K562 (cell line): ENCODE data around the gene RIMBP3C. TPM values are rescaled to one million over a fixed set of nuclear protein-coding genes. Genes with fewer than 3 reads are reported as not detected.
A peak's percentile ranks its signal among the peaks of the same experiment; 100 is the strongest.

Experiments
- BCOR ChIP-seq: fragments of 450-650 bp; IDR thresholded peaks from 2 replicates; pipeline ENCODE4 v1.6.1; 2016
- CREB3L1 ChIP-seq: fragments of 450-650 bp; IDR thresholded peaks from 2 replicates; pipeline ENCODE4 v1.6.1; 2014; ENCODE audit warnings: low read depth, mild to moderate bottlenecking, moderate library complexity, borderline replicate concordance
- CTCFL ChIP-seq: IDR thresholded peaks from 2 replicates; pipeline ENCODE4 v1.6.1; 2011; ENCODE audit warnings: borderline replicate concordance, low read depth, mild to moderate bottlenecking, moderate library complexity, low read length; ENCODE audit not compliant: insufficient read depth, poor library complexity, severe bottlenecking
- GATAD2B ChIP-seq: fragments of 450-650 bp; IDR thresholded peaks from 2 replicates; pipeline ENCODE4 v1.6.1; 2017; ENCODE audit warnings: mild to moderate bottlenecking, borderline replicate concordance
- HNRNPH1 ChIP-seq: fragments of 200-400 bp; formaldehyde crosslinking; optimal IDR thresholded peaks from 2 replicates; pipeline ENCODE3; 2017; ENCODE audit warnings: low read depth, mild to moderate bottlenecking, low read length, moderate library complexity
- MXD1 ChIP-seq: fragments of 250-450 bp; sonication (Bioruptor Pico); IDR thresholded peaks from 2 replicates; pipeline ENCODE4 v1.8.0; 2021; ENCODE audit warnings: borderline replicate concordance, mild to moderate bottlenecking, moderate library complexity; ENCODE audit not compliant: poor library complexity, severe bottlenecking
- RFX7 ChIP-seq: fragments of 250-450 bp; sonication (Bioruptor Pico); IDR thresholded peaks from 2 replicates; pipeline ENCODE4 v1.5.1; 2021; ENCODE audit warnings: mild to moderate bottlenecking
- ZNF239 ChIP-seq: fragments of 250-450 bp; sonication (Bioruptor Pico); IDR thresholded peaks from 2 replicates; pipeline ENCODE4 v1.4.0; 2020; ENCODE audit warnings: mild to moderate bottlenecking
- ZNF274 ChIP-seq: IDR thresholded peaks from 2 replicates; pipeline ENCODE4 v1.6.1; 2011; ENCODE audit warnings: low read depth, mild to moderate bottlenecking, low read length, moderate library complexity, borderline replicate concordance
- ZNF347 ChIP-seq: fragments of 450-650 bp; formaldehyde crosslinking; IDR thresholded peaks from 2 replicates; pipeline ENCODE4 v1.4.0; 2020; ENCODE audit warnings: low read depth, mild to moderate bottlenecking, moderate library complexity
- ZNF76 ChIP-seq: fragments of 250-450 bp; sonication (Bioruptor Pico); IDR thresholded peaks from 2 replicates; pipeline ENCODE4 v1.4.0; 2020; ENCODE audit warnings: mild to moderate bottlenecking, moderate library complexity, borderline replicate concordance
- polyA plus RNA-seq, 8 experiments: library from polyadenylated mRNA; depleted of rRNA in 4 of 8; stranded (reverse) in 5 of 8; unstranded in 3 of 8; fragments of >200 nt; fragmentation: Nextera tagmentation in 2 of 8; fragmentation: Illumina TruSeq in 1 of 8; extraction: Ambion mirVana in 2 of 8; extraction: Trizol in 1 of 8; gene quantifications; 2 replicates each; pipeline versions ENCODE4 v1.2.1 to v1.2.3, GENCODE V29; 2011 to 2014; ENCODE audit warnings: inconsistent platforms in 1 of 8, missing spikeins in 1 of 8
- total RNA-seq, 7 experiments: library from RNA; depleted of rRNA in 6 of 7; stranded (reverse); fragments of >200 nt in 6 of 7; fragmentation: Illumina TruSeq in 2 of 7; extraction: Trizol in 2 of 7; gene quantifications; 2 replicates each; pipeline versions ENCODE4 v1.2.1 to v1.2.3, GENCODE V29; 2011 to 2021; ENCODE audit warnings: low replicate concordance in 1 of 7
- TF ChIP-seq, protein P1 (sequence below): sonication (generic); formaldehyde crosslinking; IDR thresholded peaks from 2 replicates; pipeline ENCODE4 v1.8.1; 2023; ENCODE audit warnings: mild to moderate bottlenecking, missing genetic modification reagents
- TF ChIP-seq, protein P2 (sequence below): fragments of 450-650 bp; formaldehyde crosslinking; IDR thresholded peaks from 2 replicates; pipeline ENCODE4 v1.4.0; 2020; ENCODE audit warnings: mild to moderate bottlenecking
- TF ChIP-seq, protein P3 (sequence below): sonication (generic); formaldehyde crosslinking; IDR thresholded peaks from 2 replicates; pipeline ENCODE4 v1.8.0; 2022; ENCODE audit warnings: mild to moderate bottlenecking, missing genetic modification reagents, borderline replicate concordance

Gene RIMBP3C
- total and polyA plus RNA-seq, 9 of the 15 experiments (the other 6 are each of a cell fraction or from before 2014, with no cell fraction given), result 0.09 to 0.98 (median 0.17) TPM; not detected in 2

GRCh38 chr22:21567456-21568346 is 16.4 kb upstream of the RIMBP3C start, which contains the start of gene UBE2L3 (continued):
- TF ChIP-seq HNRNPH1, result no peak
- TF ChIP-seq GATAD2B, result no peak
- no peak for TF ChIP-seq BCOR
- TF ChIP-seq, protein P1, sequence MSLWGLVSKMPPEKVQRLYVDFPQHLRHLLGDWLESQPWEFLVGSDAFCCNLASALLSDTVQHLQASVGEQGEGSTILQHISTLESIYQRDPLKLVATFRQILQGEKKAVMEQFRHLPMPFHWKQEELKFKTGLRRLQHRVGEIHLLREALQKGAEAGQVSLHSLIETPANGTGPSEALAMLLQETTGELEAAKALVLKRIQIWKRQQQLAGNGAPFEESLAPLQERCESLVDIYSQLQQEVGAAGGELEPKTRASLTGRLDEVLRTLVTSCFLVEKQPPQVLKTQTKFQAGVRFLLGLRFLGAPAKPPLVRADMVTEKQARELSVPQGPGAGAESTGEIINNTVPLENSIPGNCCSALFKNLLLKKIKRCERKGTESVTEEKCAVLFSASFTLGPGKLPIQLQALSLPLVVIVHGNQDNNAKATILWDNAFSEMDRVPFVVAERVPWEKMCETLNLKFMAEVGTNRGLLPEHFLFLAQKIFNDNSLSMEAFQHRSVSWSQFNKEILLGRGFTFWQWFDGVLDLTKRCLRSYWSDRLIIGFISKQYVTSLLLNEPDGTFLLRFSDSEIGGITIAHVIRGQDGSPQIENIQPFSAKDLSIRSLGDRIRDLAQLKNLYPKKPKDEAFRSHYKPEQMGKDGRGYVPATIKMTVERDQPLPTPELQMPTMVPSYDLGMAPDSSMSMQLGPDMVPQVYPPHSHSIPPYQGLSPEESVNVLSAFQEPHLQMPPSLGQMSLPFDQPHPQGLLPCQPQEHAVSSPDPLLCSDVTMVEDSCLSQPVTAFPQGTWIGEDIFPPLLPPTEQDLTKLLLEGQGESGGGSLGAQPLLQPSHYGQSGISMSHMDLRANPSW (CRISPR knock-in tag), result peak; percentile 86
- TF ChIP-seq ZNF347 (CRISPR knock-in tag), result peak; percentile 82; the same call in 1 of the 2 replicates
- TF ChIP-seq, protein P2, sequence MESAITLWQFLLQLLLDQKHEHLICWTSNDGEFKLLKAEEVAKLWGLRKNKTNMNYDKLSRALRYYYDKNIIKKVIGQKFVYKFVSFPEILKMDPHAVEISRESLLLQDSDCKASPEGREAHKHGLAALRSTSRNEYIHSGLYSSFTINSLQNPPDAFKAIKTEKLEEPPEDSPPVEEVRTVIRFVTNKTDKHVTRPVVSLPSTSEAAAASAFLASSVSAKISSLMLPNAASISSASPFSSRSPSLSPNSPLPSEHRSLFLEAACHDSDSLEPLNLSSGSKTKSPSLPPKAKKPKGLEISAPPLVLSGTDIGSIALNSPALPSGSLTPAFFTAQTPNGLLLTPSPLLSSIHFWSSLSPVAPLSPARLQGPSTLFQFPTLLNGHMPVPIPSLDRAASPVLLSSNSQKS (CRISPR knock-in tag), result peak; percentile 1; the same call in 1 of the 2 replicates
- TF ChIP-seq CTCFL, result no peak
- peak; percentile 75 for TF ChIP-seq ZNF239 (CRISPR knock-in tag)
- TF ChIP-seq, protein P3, sequence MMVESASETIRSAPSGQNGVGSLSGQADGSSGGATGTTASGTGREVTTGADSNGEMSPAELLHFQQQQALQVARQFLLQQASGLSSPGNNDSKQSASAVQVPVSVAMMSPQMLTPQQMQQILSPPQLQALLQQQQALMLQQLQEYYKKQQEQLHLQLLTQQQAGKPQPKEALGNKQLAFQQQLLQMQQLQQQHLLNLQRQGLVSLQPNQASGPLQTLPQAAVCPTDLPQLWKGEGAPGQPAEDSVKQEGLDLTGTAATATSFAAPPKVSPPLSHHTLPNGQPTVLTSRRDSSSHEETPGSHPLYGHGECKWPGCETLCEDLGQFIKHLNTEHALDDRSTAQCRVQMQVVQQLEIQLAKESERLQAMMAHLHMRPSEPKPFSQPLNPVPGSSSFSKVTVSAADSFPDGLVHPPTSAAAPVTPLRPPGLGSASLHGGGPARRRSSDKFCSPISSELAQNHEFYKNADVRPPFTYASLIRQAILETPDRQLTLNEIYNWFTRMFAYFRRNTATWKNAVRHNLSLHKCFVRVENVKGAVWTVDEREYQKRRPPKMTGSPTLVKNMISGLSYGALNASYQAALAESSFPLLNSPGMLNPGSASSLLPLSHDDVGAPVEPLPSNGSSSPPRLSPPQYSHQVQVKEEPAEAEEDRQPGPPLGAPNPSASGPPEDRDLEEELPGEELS (CRISPR knock-in tag), result peak; percentile 99
- TF ChIP-seq CREB3L1, result no peak
- peak; percentile 98 for TF ChIP-seq ZNF76 (CRISPR knock-in tag)
- no peak for TF ChIP-seq ZNF274
- TF ChIP-seq RFX7 (CRISPR knock-in tag), result peak; percentile 91
- no peak for TF ChIP-seq MXD1
